ENCODE results near the gene UTS2R.

DNA sequence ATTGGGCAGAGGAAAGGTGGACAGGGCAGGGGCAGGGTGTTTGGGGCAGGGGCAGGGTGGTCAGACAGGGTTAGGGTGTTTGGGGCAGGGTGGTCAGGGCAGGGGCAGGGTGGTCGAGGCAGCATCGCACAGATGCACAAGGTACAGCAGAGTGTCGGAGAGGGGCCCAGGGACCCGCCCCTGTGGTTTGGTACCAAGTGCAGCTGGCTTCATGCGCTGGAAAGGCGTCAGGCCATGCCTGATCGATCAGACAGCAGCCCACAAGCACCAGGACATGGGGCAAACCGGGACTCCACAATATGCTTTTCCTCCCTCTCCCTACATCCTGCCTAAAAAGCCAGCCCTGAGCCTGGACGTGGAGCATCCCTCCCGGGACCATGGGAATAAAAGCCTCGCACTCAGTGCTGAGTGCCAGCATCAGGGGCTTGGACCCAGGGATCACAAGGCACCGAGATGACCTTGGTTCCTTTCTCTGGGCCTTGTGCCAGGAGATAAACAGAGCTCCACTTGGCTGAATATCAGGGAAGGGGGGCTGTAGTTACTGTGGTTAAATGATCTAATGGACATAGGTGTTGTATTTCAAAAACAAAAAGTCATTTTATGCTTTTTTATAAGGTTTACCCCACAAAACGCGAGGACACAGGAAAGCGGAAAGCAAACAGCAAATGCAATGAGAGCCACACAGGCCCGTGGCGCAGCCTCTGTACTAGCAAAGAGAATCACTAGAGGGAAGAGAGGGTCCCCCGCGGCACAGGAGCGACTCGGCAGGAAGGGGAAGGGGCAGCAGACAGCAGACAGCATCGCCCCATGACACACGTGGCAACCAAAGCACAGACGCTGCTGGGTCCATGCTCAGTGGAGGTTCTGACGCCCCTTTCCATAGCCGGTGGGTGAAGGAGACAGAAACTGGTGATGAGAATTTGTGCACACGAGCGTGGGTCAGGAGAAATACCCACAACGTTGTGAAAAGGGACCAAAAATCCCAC is 41.3 kb downstream of the UTS2R start:
- TF ChIP-seq, protein P1, sequence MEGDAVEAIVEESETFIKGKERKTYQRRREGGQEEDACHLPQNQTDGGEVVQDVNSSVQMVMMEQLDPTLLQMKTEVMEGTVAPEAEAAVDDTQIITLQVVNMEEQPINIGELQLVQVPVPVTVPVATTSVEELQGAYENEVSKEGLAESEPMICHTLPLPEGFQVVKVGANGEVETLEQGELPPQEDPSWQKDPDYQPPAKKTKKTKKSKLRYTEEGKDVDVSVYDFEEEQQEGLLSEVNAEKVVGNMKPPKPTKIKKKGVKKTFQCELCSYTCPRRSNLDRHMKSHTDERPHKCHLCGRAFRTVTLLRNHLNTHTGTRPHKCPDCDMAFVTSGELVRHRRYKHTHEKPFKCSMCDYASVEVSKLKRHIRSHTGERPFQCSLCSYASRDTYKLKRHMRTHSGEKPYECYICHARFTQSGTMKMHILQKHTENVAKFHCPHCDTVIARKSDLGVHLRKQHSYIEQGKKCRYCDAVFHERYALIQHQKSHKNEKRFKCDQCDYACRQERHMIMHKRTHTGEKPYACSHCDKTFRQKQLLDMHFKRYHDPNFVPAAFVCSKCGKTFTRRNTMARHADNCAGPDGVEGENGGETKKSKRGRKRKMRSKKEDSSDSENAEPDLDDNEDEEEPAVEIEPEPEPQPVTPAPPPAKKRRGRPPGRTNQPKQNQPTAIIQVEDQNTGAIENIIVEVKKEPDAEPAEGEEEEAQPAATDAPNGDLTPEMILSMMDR (IDR thresholded peaks at IDR 0.05): no peak
- no peak for TF ChIP-seq EZH2 (IDR thresholded peaks at IDR 0.05)
